GM12874 (cell line): ENCODE results near the gene WSB2.

Experiments used
- TF ChIP-seq, protein P1 (sequence below): IDR thresholded peaks from 2 replicates; pipeline ENCODE4 v1.5.1; 2011; ENCODE audit warnings: low read depth, mild to moderate bottlenecking, control low read depth, low read length, moderate library complexity; ENCODE audit not compliant: insufficient read depth

WSB2 gene

DNA sequence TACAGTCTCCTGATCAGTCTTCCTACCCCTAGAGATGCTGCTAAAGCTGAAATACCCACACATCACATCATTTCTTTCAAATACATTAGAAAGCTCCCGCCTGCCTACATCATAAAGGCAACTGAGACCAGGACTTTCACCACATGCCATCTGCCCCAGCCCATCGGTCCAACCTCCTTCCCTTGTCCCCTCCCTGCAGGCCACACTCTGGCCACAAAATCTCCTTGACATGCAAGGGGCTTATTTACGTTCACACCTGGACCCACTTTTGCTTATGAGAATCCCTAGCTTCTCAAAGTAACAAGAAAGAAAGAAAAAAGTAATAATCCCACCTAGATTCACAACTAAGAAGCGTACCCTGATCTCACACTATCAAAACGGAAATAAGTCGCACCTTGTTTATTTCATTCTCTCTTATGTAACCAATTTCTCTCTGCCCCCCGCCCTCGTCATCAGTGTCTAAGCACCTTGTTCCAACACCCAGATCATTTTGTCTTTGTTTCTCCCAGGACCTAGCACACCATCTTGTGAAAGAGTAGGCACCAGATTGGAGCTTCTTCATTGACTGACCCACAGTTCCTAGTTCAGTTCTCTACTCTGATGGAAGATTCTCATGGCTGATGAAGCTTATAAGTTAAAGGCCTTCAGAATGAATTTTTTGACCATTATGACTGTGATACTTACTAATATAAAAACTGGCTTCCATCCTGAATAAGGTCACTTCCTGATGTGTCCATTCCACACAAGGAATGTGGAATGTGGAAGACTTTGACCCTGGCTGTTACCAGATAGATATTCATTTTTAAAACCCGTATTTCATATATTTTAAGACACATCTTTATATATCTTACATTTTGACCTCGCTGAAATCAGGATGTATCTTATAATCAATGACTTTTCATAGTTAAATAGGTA, 7.7 kb downstream of the WSB2 start:
- TF ChIP-seq, protein P1, sequence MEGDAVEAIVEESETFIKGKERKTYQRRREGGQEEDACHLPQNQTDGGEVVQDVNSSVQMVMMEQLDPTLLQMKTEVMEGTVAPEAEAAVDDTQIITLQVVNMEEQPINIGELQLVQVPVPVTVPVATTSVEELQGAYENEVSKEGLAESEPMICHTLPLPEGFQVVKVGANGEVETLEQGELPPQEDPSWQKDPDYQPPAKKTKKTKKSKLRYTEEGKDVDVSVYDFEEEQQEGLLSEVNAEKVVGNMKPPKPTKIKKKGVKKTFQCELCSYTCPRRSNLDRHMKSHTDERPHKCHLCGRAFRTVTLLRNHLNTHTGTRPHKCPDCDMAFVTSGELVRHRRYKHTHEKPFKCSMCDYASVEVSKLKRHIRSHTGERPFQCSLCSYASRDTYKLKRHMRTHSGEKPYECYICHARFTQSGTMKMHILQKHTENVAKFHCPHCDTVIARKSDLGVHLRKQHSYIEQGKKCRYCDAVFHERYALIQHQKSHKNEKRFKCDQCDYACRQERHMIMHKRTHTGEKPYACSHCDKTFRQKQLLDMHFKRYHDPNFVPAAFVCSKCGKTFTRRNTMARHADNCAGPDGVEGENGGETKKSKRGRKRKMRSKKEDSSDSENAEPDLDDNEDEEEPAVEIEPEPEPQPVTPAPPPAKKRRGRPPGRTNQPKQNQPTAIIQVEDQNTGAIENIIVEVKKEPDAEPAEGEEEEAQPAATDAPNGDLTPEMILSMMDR = no peak

DNA sequence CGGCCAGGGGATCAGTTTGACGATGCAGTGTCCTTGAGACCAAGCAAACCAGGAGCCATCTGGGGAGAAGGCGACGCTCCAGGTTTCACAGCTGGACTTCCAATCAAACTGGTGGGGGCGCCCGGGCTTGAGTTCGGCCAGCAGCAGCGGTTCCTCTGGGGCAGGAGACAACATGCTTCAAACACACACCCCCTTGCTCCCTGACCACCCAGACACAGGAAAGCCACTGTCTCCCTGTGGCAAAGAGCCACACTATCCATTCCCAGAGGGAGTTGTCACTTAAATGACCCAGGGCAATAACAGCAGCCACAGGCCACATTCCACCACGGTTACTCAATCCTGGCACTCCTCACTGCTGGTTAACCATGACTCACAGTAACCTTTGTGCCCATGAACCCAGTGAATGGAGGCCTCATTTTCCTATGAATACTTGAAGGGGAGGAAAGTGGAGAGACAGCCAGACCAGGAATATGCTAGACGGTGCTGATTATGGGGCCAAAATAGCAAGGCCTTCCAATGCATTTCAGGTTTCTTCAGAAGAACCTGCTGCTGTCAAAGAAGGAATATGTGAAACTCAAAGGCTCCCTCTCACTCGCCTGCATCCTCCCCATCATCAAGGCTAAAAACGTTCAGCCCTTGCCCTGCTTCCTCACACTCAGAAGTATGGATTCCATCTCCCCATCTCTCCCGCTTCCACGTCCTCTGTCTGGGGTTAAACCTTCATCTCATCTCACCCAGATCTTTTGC, 8.5 kb downstream of the WSB2 start:
- TF ChIP-seq, protein P1 = no peak

DNA sequence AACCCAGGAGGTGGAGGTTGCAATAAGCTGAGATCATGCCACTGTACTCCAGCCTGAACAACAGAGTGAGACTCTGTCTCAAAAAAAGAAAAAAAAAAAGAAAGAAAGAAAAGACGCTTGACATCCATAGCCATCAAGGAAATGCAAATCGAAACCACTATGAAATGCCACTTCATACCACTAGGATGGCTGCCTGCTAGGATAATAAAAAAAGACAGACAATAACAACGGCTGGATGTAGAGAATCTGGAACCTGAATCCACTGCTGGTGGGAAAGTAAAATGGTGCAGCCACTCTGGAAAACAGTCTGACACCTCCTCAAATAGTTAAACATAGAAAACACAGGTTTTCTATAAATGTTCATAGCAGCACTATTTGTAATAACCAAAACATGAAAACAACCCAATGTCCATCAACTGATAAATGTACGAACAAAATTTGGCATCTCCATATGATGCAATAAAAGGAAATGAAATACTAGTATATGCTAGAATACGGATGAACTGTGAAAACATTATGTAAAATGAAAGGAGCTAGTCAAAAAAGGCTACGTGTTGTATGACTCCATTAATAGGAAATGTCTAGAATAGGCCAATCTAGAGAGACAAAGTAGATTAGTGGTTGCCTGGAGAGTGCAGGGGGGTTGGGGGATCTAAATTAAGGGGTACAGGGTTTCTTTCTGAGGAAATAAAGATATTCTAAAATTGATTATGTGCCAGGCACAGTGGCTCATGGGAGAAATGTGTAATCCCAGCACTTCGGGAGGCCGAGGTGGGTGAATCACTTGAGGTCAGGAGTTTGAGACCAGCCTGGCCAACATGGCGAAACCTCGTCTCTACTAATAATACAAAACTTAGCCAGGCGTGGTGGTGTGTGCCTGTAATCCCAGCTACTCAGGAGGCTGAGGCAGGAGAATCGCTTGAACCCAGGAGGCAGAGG, 9.7 kb downstream of the WSB2 start:
- TF ChIP-seq, protein P1 = no peak

DNA sequence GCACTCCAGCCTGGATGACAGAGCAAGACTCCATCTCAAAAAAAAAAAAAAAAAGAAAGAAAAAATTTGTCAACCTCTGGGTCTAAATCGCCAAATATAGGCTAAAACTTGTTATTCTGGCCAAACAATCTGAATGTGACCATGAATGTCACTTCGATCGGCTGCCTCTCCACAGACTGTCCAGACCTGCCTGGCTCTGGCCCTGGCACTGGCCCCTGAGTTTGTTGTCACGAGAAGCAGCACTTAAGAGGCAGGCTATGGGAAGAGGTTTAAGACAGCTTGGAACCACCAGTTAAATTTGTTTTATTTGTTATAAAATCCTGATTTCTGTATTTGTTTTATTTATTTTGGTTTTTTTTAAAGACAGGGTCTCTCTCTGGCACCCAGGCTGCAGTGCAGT, 14.5 kb downstream of the WSB2 start:
- TF ChIP-seq, protein P1 = no peak

DNA sequence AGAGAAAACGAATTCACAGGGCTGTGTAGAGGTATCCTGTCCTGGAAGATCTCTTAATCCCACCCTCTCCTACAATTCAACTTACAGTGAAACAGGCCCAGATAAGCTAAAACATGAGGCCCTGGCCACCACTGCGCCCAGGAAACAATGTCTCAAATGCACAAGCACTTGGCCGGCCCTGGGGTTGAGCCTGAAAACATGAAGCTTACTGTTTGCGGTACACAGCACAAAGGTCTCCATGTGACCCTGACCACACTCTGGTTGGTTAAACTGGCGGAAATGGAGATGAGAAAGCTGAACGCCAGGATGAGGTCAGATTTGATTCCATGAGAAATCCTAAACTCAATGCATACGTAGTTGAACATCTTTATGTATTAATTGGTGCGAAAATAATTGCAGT, 16.4 kb downstream of the WSB2 start:
- TF ChIP-seq, protein P1 = no peak

DNA sequence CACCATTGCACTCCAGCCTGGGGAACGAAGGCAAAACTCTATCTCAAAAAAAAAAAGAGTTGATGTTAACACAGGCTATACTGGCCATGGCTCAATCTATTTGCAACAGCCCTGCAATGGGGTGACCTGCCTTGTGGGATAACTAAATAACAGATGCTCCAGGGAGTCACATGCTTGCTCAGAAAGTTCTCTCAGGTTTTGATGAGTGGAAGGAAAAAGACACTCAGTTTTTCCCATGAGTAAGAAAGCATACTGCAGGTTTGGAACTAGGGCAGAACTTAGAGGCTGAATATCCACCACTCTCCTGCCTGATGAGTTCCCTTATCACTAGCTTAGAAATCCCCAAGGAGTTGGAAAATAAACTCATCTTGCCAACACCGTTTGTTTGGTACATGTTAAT, 16.9 kb downstream of the WSB2 start:
- TF ChIP-seq, protein P1 = no peak
